ENCODE results near the gene TSPAN12. TPM values are rescaled to one million over a fixed set of nuclear protein-coding genes. Genes with fewer than 3 reads are reported as not detected.
A peak's percentile ranks its signal among the peaks of the same experiment; 100 is the strongest.

The TSPAN12 gene
- total and polyA plus RNA-seq, 2 of the 4 experiments (the other 2 are of a cell fraction), result 0.36 to 0.72 TPM

GRCh38 chr7:120843109-120843508 lies 14.8 kb downstream of the TSPAN12 start:
- 79% methylated on average over 2 of the region's 2 CpGs; no CpG with 5 or more reads in 1 of the 2 experiments for WGBS, 2 experiments (ENCODE audit: extremely low coverage in 2 of 2, insufficient read length in 1 of 2)
- Histone ChIP-seq H3K18ac (ENCODE audit: low read depth, low read length) (no peak overlapping the region), H2AFZ (replicated peaks; ENCODE audit: low read length, poor library complexity) (no peak overlapping the region), H4K91ac (ENCODE audit: insufficient read depth, low read depth, low read length) (no peak overlapping the region), H2AK5ac (ENCODE audit: low read depth, low read length) (no peak overlapping the region), H3K9me3 (ENCODE audit: control insufficient read depth, insufficient read depth, low read length) (peaks cover 3% of the 10 kb centered on the region; the same call in 1 of the 2 replicates), H3K23ac (ENCODE audit: low read depth, low read length) (no peak overlapping the region), H2BK120ac (ENCODE audit: low read depth, low read length) (no peak overlapping the region), H2BK20ac (ENCODE audit: low read depth, low read length) (no peak overlapping the region), H4K20me1 (ENCODE audit: insufficient read depth, low read length) (no peaks in the 10 kb centered on the region), H3K79me1 (ENCODE audit: low read depth in 1 of 2, low read length in 2 of 2) (no peaks in the 10 kb centered on the region), H2BK5ac (ENCODE audit: low read depth, low read length, poor library complexity, severe bottlenecking) (no peak overlapping the region), H3K27ac (ENCODE audit: insufficient read depth, low read length) (no peak overlapping the region), H2BK15ac (ENCODE audit: low read depth, low read length) (no peak overlapping the region), H3K4me3 (ENCODE audit: insufficient read depth, low read depth, low read length) (no peak overlapping the region), H3K36me3 (ENCODE audit: control insufficient read depth, insufficient read depth, low read length) (peaks cover 12% of the 10 kb centered on the region), H3K14ac (replicated peaks; ENCODE audit: low read depth, low read length) (no peak overlapping the region), H3K9me1 (ENCODE audit: insufficient read depth, low read length) (no peaks in the 10 kb centered on the region), H3K4ac (ENCODE audit: low read depth, low read length) (no peak overlapping the region), H2AK9ac (replicated peaks; ENCODE audit: low read depth, low read length, poor library complexity) (no peak overlapping the region), H4K5ac (ENCODE audit: low read depth, low read length) (no peak overlapping the region), H4K8ac (ENCODE audit: low read depth in 2 of 2, low read length in 2 of 2) (no peak overlapping the region), H3K56ac (ENCODE audit: extremely low read depth, insufficient read depth, low read length) (no peak overlapping the region), H3K9ac (ENCODE audit: low read depth, low read length) (no peak overlapping the region), H3K4me2 (ENCODE audit: low read depth, low read length) (no peak overlapping the region), H3K27me3 (ENCODE audit: control insufficient read depth, insufficient read depth, low read length) (no peaks in the 10 kb centered on the region), H3K4me1 (ENCODE audit: control insufficient read depth, insufficient read depth, low read length) (peaks cover 2% of the 10 kb centered on the region; the same call in 1 of the 2 replicates)
- in situ Hi-C loops (cut with MboI; ENCODE audit: low sequenced_read_pairs) (no loop called here), dilution Hi-C loops (cut with HindIII; ENCODE audit: low sequenced_read_pairs, unreplicated experiment) (no loop called here), intact Hi-C loops (cut with micrococcal nuclease) (no loop called here)
- ChIA-PET CTCF (no interaction called here), POLR2A (ENCODE audit: unreplicated experiment) (no interaction called here)
- no peak for TF ChIP-seq CHD1 (IDR thresholded peaks at IDR 0.05; ENCODE audit: low read depth, low read length)
- no peak for TF ChIP-seq NFE2L2 (IDR thresholded peaks at IDR 0.05; ENCODE audit: low read depth, low read length)
- no peak for TF ChIP-seq BHLHE40 (IDR thresholded peaks at IDR 0.05; ENCODE audit: low read depth, low read length)
- no peak for TF ChIP-seq SMC3 (IDR thresholded peaks at IDR 0.05; ENCODE audit: low read depth, low read length)
- TF ChIP-seq FOS (IDR thresholded peaks at IDR 0.05; ENCODE audit: low read depth, low read length), result no peak
- no peak for TF ChIP-seq RCOR1 (IDR thresholded peaks at IDR 0.05; ENCODE audit: insufficient replicate concordance, low read length)
- TF ChIP-seq RAD21 (IDR thresholded peaks at IDR 0.05; ENCODE audit: low read length), result no peak
- TF ChIP-seq RFX5 (IDR thresholded peaks at IDR 0.05; ENCODE audit: low read depth, low read length), result no peak
- TF ChIP-seq, protein P1, sequence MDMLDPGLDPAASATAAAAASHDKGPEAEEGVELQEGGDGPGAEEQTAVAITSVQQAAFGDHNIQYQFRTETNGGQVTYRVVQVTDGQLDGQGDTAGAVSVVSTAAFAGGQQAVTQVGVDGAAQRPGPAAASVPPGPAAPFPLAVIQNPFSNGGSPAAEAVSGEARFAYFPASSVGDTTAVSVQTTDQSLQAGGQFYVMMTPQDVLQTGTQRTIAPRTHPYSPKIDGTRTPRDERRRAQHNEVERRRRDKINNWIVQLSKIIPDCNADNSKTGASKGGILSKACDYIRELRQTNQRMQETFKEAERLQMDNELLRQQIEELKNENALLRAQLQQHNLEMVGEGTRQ (IDR thresholded peaks at IDR 0.05; ENCODE audit: low read depth, low read length), result no peak
- TF ChIP-seq, protein P2, sequence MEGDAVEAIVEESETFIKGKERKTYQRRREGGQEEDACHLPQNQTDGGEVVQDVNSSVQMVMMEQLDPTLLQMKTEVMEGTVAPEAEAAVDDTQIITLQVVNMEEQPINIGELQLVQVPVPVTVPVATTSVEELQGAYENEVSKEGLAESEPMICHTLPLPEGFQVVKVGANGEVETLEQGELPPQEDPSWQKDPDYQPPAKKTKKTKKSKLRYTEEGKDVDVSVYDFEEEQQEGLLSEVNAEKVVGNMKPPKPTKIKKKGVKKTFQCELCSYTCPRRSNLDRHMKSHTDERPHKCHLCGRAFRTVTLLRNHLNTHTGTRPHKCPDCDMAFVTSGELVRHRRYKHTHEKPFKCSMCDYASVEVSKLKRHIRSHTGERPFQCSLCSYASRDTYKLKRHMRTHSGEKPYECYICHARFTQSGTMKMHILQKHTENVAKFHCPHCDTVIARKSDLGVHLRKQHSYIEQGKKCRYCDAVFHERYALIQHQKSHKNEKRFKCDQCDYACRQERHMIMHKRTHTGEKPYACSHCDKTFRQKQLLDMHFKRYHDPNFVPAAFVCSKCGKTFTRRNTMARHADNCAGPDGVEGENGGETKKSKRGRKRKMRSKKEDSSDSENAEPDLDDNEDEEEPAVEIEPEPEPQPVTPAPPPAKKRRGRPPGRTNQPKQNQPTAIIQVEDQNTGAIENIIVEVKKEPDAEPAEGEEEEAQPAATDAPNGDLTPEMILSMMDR (conservative IDR thresholded peaks at IDR 0.05; ENCODE audit: low read depth, low read length), result no peak
- no peak for TF ChIP-seq CEBPB (IDR thresholded peaks at IDR 0.05; ENCODE audit: low read depth, low read length)
- TF ChIP-seq MXI1 (IDR thresholded peaks at IDR 0.05; ENCODE audit: borderline replicate concordance, low read depth, low read length), result no peak
- TF ChIP-seq, protein P3, sequence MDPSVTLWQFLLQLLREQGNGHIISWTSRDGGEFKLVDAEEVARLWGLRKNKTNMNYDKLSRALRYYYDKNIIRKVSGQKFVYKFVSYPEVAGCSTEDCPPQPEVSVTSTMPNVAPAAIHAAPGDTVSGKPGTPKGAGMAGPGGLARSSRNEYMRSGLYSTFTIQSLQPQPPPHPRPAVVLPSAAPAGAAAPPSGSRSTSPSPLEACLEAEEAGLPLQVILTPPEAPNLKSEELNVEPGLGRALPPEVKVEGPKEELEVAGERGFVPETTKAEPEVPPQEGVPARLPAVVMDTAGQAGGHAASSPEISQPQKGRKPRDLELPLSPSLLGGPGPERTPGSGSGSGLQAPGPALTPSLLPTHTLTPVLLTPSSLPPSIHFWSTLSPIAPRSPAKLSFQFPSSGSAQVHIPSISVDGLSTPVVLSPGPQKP (IDR thresholded peaks at IDR 0.05; ENCODE audit: borderline replicate concordance, low read depth, low read length), result no peak
- TF ChIP-seq POLR2A (IDR thresholded peaks at IDR 0.05; ENCODE audit: low read depth, low read length), result no peak
- TF ChIP-seq MAFK (IDR thresholded peaks at IDR 0.05; ENCODE audit: low read depth, low read length), result no peak
- ATAC-seq (ENCODE audit: low read depth) (no peak), DNase-seq (peak; percentile 47)
- no TSS peak for BruUV-seq (replicated peaks)
